ENCODE data around the gene ZNF536. TPM values are rescaled to one million over a fixed set of nuclear protein-coding genes. Genes with fewer than 3 reads are reported as not detected.

Gene ZNF536
- polyA plus RNA-seq, 1 of the 3 experiments (the other 2 are of a cell fraction): 0.41 TPM

DNA sequence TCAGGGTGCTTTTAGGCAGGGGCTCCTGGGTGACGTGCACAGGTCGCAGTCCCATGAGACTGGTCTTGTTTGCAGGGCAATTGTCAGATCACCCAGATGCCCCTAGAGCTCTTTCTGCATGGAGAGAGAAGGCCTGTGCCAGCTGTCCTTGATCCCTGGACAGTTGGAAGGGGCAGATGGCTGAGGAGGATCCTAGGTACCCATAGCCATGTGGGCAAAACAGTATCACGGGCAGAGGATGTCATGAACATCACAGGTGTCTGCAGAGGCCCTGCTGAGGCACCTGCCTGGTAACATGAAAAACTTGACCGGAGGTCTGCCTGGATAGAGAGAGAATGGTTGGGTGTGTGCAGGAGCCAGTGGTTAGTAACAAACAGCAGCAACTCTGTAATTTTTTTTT lies 99.3 kb downstream of the ZNF536 start:
- no peaks in the 10 kb centered on the region for H3F3A ChIP-seq (replicated peaks; ENCODE audit: insufficient read depth)
- no peaks in the 10 kb centered on the region for H3K9me2 ChIP-seq
- ChIA-PET POLR2A (no interaction called here), CTCF (interaction anchor here (1.0 kb wide), 1 partner anchor 9 kb away, joined by 4 read pairs; no protein-coding TSS in a partner anchor)
- H3K79me2 ChIP-seq (ENCODE audit: insufficient read depth): no peaks in the 10 kb centered on the region
- H3K4me1 ChIP-seq (ENCODE audit: control insufficient read depth in 1 of 2, insufficient read depth in 2 of 2, low read depth in 1 of 2, low read length in 1 of 2): no peaks in the 10 kb centered on the region
- no peak for TF ChIP-seq FOXJ3 (CRISPR knock-in tag; IDR thresholded peaks at IDR 0.05)
- no peak for TF ChIP-seq NRF1 (IDR thresholded peaks at IDR 0.05; ENCODE audit: low read depth, low read length)
- TF ChIP-seq SIN3A (IDR thresholded peaks at IDR 0.05; ENCODE audit: borderline replicate concordance, low read depth, low read length): no peak
- TF ChIP-seq, protein P1, sequence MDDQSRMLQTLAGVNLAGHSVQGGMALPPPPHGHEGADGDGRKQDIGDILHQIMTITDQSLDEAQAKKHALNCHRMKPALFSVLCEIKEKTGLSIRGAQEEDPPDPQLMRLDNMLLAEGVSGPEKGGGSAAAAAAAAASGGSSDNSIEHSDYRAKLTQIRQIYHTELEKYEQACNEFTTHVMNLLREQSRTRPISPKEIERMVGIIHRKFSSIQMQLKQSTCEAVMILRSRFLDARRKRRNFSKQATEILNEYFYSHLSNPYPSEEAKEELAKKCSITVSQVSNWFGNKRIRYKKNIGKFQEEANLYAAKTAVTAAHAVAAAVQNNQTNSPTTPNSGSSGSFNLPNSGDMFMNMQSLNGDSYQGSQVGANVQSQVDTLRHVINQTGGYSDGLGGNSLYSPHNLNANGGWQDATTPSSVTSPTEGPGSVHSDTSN (IDR thresholded peaks at IDR 0.05): no peak
- no peak for TF ChIP-seq JUND (IDR thresholded peaks at IDR 0.05)
- TF ChIP-seq GATA2 (CRISPR knock-in tag; IDR thresholded peaks at IDR 0.05): no peak
- TF ChIP-seq RXRA (IDR thresholded peaks at IDR 0.05; ENCODE audit: borderline replicate concordance, low read depth): no peak
- TF ChIP-seq USF2 (IDR thresholded peaks at IDR 0.05; ENCODE audit: borderline replicate concordance, low read depth, low read length): no peak
- no peak for TF ChIP-seq ELF1 (IDR thresholded peaks at IDR 0.05)
- TF ChIP-seq FOSL2 (IDR thresholded peaks at IDR 0.05; ENCODE audit: borderline replicate concordance, low read depth): no peak
- no peak for TF ChIP-seq TEAD4 (IDR thresholded peaks at IDR 0.05; ENCODE audit: borderline replicate concordance, insufficient read depth)
- TF ChIP-seq NFIC (IDR thresholded peaks at IDR 0.05; ENCODE audit: borderline replicate concordance): no peak
- TF ChIP-seq RAD21 (IDR thresholded peaks at IDR 0.05; ENCODE audit: low read length): no peak
- H3K36me3 ChIP-seq (replicated peaks in 1 of 2; ENCODE audit: control insufficient read depth in 1 of 2, insufficient read depth in 2 of 2, low read length in 1 of 2): no peaks in the 10 kb centered on the region
- no peak overlapping the region for H3K9ac ChIP-seq
- no peaks in the 10 kb centered on the region for H4K20me1 ChIP-seq (ENCODE audit: insufficient read depth)
- H3K27me3 ChIP-seq (ENCODE audit: insufficient read depth): no peaks in the 10 kb centered on the region
- H2AFZ ChIP-seq (ENCODE audit: low read depth): no peak overlapping the region
- 45% methylated on average over 4 of the region's 4 CpGs for WGBS (ENCODE audit: low lambda C conversion rate)
- H3K9me3 ChIP-seq: no peaks in the 10 kb centered on the region
- DNase-seq: no peak
- no peak overlapping the region for H3K4me3 ChIP-seq (ENCODE audit: low read depth in 2 of 2, low read length in 1 of 2)
- no peak overlapping the region for H3K4me2 ChIP-seq
- no peak overlapping the region for H3K27ac ChIP-seq (ENCODE audit: low read depth in 2 of 2, low read length in 1 of 2)

- Histone ChIP-seq H3K9me2 (no peaks in the 10 kb centered on the region), H3K4me1 (ENCODE audit: control insufficient read depth in 1 of 2, insufficient read depth in 2 of 2, low read depth in 1 of 2, low read length in 1 of 2) (no peaks in the 10 kb centered on the region), H4K20me1 (ENCODE audit: insufficient read depth) (no peaks in the 10 kb centered on the region), H3K27me3 (ENCODE audit: insufficient read depth) (no peaks in the 10 kb centered on the region), H3K9me3 (no peaks in the 10 kb centered on the region), H2AFZ (ENCODE audit: low read depth) (no peak overlapping the region), H3K79me2 (ENCODE audit: insufficient read depth) (no peaks in the 10 kb centered on the region), H3K36me3 (replicated peaks in 1 of 2; ENCODE audit: control insufficient read depth in 1 of 2, insufficient read depth in 2 of 2, low read length in 1 of 2) (no peaks in the 10 kb centered on the region), H3K27ac (ENCODE audit: low read depth in 2 of 2, low read length in 1 of 2) (no peak overlapping the region), H3K4me2 (no peak overlapping the region), H3K4me3 (ENCODE audit: low read depth in 2 of 2, low read length in 1 of 2) (no peak overlapping the region), H3F3A (replicated peaks; ENCODE audit: insufficient read depth) (no peaks in the 10 kb centered on the region), H3K9ac (no peak overlapping the region)
- POLR2A ChIA-PET: no interaction called here
- WGBS (ENCODE audit: low lambda C conversion rate): 16% methylated on average over 5 of the region's 5 CpGs
- no peak for TF ChIP-seq FOXJ3 (CRISPR knock-in tag; IDR thresholded peaks at IDR 0.05)
- TF ChIP-seq, protein P1 (IDR thresholded peaks at IDR 0.05): no peak
- no peak for DNase-seq
- CTCF ChIA-PET: no interaction called here
Measured at GRCh38 chr19:30473334-30473867, 101.2 kb downstream of the ZNF536 start.
